HCT116 (cell line): Measurements from ENCODE around the gene FOXN3. TPM values are rescaled to one million over a fixed set of nuclear protein-coding genes. Genes with fewer than 3 reads are reported as not detected.

ENCODE experiments used
- ATAC-seq: fragments of 200-7000 bp; cut with Tn5 transposase; 2 replicates; pipeline ENCODE4 v1.9.1; 2020; ENCODE audit warnings: mild to moderate bottlenecking, moderate library complexity
- BruUV-seq: library from RNA; stranded (reverse); fragments of 400-500 nt; replicated peaks from 2 replicates; lab custom pipeline; 2021; lab: Mats Ljungman, UMichigan
- CTCF ChIA-PET: fragments of 300-600 bp; sonication (Branson Sonifier 250); formaldehyde crosslinking; loops from one replicate; lab custom pipeline; 2021; ENCODE audit warnings: antibody characterized with exemption; lab: Charles Lee
- POLR2A ChIA-PET: fragments of 300-600, 350-600 bp; sonication (Branson Sonifier 250); formaldehyde crosslinking; loops from one replicate; lab custom pipeline; 2021; ENCODE audit warnings: antibody characterized with exemption; lab: Charles Lee
- RAD21 ChIA-PET, 2 experiments: fragments of 300-600 bp; sonication (Branson Sonifier 250); formaldehyde crosslinking; loops; one replicate each; lab custom pipeline; 2023; ENCODE audit warnings: low total read pairs in 2 of 2; ENCODE audit not compliant: uncharacterized antibody in 2 of 2, unreplicated experiment in 2 of 2, low non-redundant PET in 1 of 2; lab: Charles Lee
- DNase-seq: peaks from one replicate; pipeline ENCODE4 v3.0.0-alpha.2; 2010; ENCODE audit warnings: low read depth, low spot score
- H2AFZ ChIP-seq: fragments of 200-600 bp; shearing (Covaris generic), sonication (generic); 2 replicates; pipeline ENCODE4 v1.6.1; 2017; ENCODE audit warnings: low read depth, mixed run types, mixed read lengths, antibody characterized with exemption, low read length; ENCODE audit not compliant: poor library complexity, severe bottlenecking
- H3K27ac ChIP-seq: 2 replicates; pipeline ENCODE4 v1.5.1; 2012; ENCODE audit warnings: low read depth, low read length
- H3K27me3 ChIP-seq: fragments of 200-600 bp; sonication (generic); 2 replicates; pipeline ENCODE4 v1.6.1; 2016; ENCODE audit warnings: mixed run types, low read length, mixed read lengths; ENCODE audit not compliant: insufficient read depth
- H3K36me3 ChIP-seq, 2 experiments: fragments of 200-500 bp in 1 of 2; fragments of 200-600 bp in 1 of 2; sonication (Bioruptor generic) in 1 of 2; sonication (generic) in 1 of 2; 2 replicates each; pipeline versions ENCODE4 v1.5.1 to v1.6.1; 2014 to 2016; ENCODE audit warnings: low read length in 2 of 2, inconsistent platforms in 1 of 2, mixed read lengths in 1 of 2, mixed run types in 1 of 2; ENCODE audit not compliant: insufficient read depth in 2 of 2, control insufficient read depth in 1 of 2
- H3K4me1 ChIP-seq, 2 experiments: fragments of 200-600 bp in 1 of 2; sonication (generic) in 1 of 2; 2 replicates each; pipeline versions ENCODE4 v1.5.1 to v1.6.1; 2012 to 2017; ENCODE audit warnings: low read length in 2 of 2, inconsistent platforms in 1 of 2, mild to moderate bottlenecking in 1 of 2, mixed read lengths in 1 of 2, mixed run types in 1 of 2, moderate library complexity in 1 of 2; ENCODE audit not compliant: insufficient read depth in 2 of 2, control insufficient read depth in 1 of 2
- H3K4me2 ChIP-seq: fragments of 200-600 bp; sonication (generic); 2 replicates; pipeline ENCODE4 v1.6.1; 2017; ENCODE audit warnings: mixed run types, low read length, mixed read lengths
- H3K4me3 ChIP-seq, 2 experiments: fragments of 200-600 bp in 1 of 2; sonication (generic) in 1 of 2; replicated peaks in 1 of 2; 2 replicates each; pipeline ENCODE4 v1.5.1; 2011 to 2016; ENCODE audit warnings: low read length in 2 of 2, control low read depth in 1 of 2, low read depth in 1 of 2, mild to moderate bottlenecking in 1 of 2, mixed read lengths in 1 of 2, mixed run types in 1 of 2
- H3K79me2 ChIP-seq: fragments of 200-600 bp; sonication (generic); 2 replicates; pipeline ENCODE4 v1.6.1; 2017; ENCODE audit warnings: mild to moderate bottlenecking, mixed run types, low read length, moderate library complexity, mixed read lengths; ENCODE audit not compliant: insufficient read depth
- H3K9ac ChIP-seq: fragments of 200-600 bp; sonication (generic); 2 replicates; pipeline ENCODE4 v1.6.1; 2016; ENCODE audit warnings: low read length, mixed read lengths
- H3K9me2 ChIP-seq: fragments of 200-600 bp; sonication (generic), shearing (Covaris generic); 2 replicates; pipeline ENCODE4 v1.6.1; 2017; ENCODE audit warnings: mixed run types, mild to moderate bottlenecking, moderate library complexity; ENCODE audit not compliant: insufficient read depth
- H3K9me3 ChIP-seq, 2 experiments: fragments of 200-500 bp in 1 of 2; fragments of 200-600 bp in 1 of 2; sonication (Bioruptor generic) in 1 of 2; sonication (generic) in 1 of 2; 2 replicates each; pipeline ENCODE4 v1.6.1; 2014 to 2017; ENCODE audit warnings: low read length in 2 of 2, mixed read lengths in 2 of 2, inconsistent platforms in 1 of 2, low read depth in 1 of 2, mild to moderate bottlenecking in 1 of 2, mixed run types in 1 of 2, moderate library complexity in 1 of 2; ENCODE audit not compliant: control insufficient read depth in 1 of 2, insufficient read depth in 1 of 2
- H4K20me1 ChIP-seq: fragments of 200-600 bp; sonication (generic), shearing (Covaris generic); 2 replicates; pipeline ENCODE4 v1.6.1; 2017; ENCODE audit warnings: mixed run types, mild to moderate bottlenecking, moderate library complexity; ENCODE audit not compliant: insufficient read depth
- CBX3 ChIP-seq: IDR thresholded peaks from 2 replicates; pipeline ENCODE4 v1.6.1; 2012; ENCODE audit warnings: low read depth
- EGR1 ChIP-seq: IDR thresholded peaks from 2 replicates; pipeline ENCODE4 v1.6.1; 2012; ENCODE audit warnings: low read depth
- ELF1 ChIP-seq: IDR thresholded peaks from 2 replicates; pipeline ENCODE4 v1.6.1; 2012; ENCODE audit warnings: low read depth, borderline replicate concordance
- EZH2 ChIP-seq: fragments of 200-600 bp; sonication (generic); IDR thresholded peaks from 2 replicates; pipeline ENCODE4 v1.6.1; 2017; ENCODE audit warnings: antibody characterized with exemption, mixed run types
- EZH2phosphoT487 ChIP-seq: fragments of 200-600 bp; IDR thresholded peaks from 2 replicates; pipeline ENCODE4 v1.6.1; 2018; ENCODE audit warnings: antibody characterized with exemption, borderline replicate concordance
- FOSL1 ChIP-seq: IDR thresholded peaks from 2 replicates; pipeline ENCODE4 v1.6.1; 2012; ENCODE audit warnings: low read depth
- POLR2A ChIP-seq: IDR thresholded peaks from 2 replicates; pipeline ENCODE4 v1.7.0; 2011; ENCODE audit warnings: borderline replicate concordance; ENCODE audit not compliant: insufficient read depth, insufficient read length; ENCODE audit errors: extremely low read depth
- POLR2AphosphoS5 ChIP-seq: IDR thresholded peaks from 2 replicates; pipeline ENCODE4 v1.6.1; 2011; ENCODE audit warnings: mild to moderate bottlenecking, low read depth, low read length, moderate library complexity
- RAD21 ChIP-seq: IDR thresholded peaks from 2 replicates; pipeline ENCODE4 v1.6.1; 2012; ENCODE audit warnings: low read depth, mild to moderate bottlenecking
- SIN3A ChIP-seq: IDR thresholded peaks from 2 replicates; pipeline ENCODE4 v1.6.1; 2012; ENCODE audit warnings: low read depth
- SP1 ChIP-seq: IDR thresholded peaks from 2 replicates; pipeline ENCODE4 v1.6.1; 2012; ENCODE audit warnings: low read depth
- SRF ChIP-seq: IDR thresholded peaks from 2 replicates; pipeline ENCODE4 v1.6.1; 2012; ENCODE audit warnings: low read depth
- TCF7L2 ChIP-seq: IDR thresholded peaks from 2 replicates; pipeline ENCODE4 v1.7.0; 2011; ENCODE audit warnings: borderline replicate concordance, inconsistent platforms; ENCODE audit not compliant: insufficient read depth, insufficient read length; ENCODE audit errors: extremely low read depth
- YY1 ChIP-seq: IDR thresholded peaks from 2 replicates; pipeline ENCODE4 v1.6.1; 2011; ENCODE audit warnings: low read length, low read depth, moderate library complexity, mild to moderate bottlenecking; ENCODE audit not compliant: insufficient replicate concordance; ENCODE audit errors: extremely low read depth
- ZFX ChIP-seq: fragments of 450-650 bp; IDR thresholded peaks from 2 replicates; pipeline ENCODE4 v1.6.1; 2017
- ZNF274 ChIP-seq: fragments of 200-500 bp; sonication (Bioruptor generic); IDR thresholded peaks from 2 replicates; pipeline ENCODE4 v1.6.1; 2014; ENCODE audit warnings: mild to moderate bottlenecking, low read depth, low read length, inconsistent platforms
- intact Hi-C: fragments of 100-400 bp; cut with micrococcal nuclease; formaldehyde crosslinking; loops from 2 replicates; pipeline ENCODE4 v1.10.0; 2022
- total RNA-seq: library from RNA; stranded (reverse); gene quantifications from one replicate; pipeline ENCODE4 v1.2.1, GENCODE V29; 2021; ENCODE audit not compliant: unreplicated experiment
- TF ChIP-seq, protein P1 (sequence below), 3 experiments: fragments of 200-600 bp in 1 of 3; sonication (generic) in 1 of 3; IDR thresholded peaks in 2 of 3; conservative IDR thresholded peaks in 1 of 3; 2 replicates each; pipeline ENCODE4 v1.5.1; 2012 to 2017; ENCODE audit warnings: low read depth in 2 of 3, low read length in 2 of 3, antibody characterized with exemption in 1 of 3, borderline replicate concordance in 1 of 3, control low read depth in 1 of 3, mild to moderate bottlenecking in 1 of 3, mixed read lengths in 1 of 3, mixed run types in 1 of 3, moderate library complexity in 1 of 3; ENCODE audit not compliant: insufficient read depth in 1 of 3
- TF ChIP-seq, protein P2 (sequence below): IDR thresholded peaks from 2 replicates; pipeline ENCODE4 v1.6.1; 2012
- TF ChIP-seq, protein P3 (sequence below): IDR thresholded peaks from 2 replicates; pipeline ENCODE4 v1.6.1; 2011; ENCODE audit warnings: mild to moderate bottlenecking, low read length, moderate library complexity; ENCODE audit not compliant: insufficient replicate concordance; ENCODE audit errors: extremely low read depth

Gene FOXN3
- total RNA-seq, 1 experiment from 2014 or later: 20.0 TPM

DNA sequence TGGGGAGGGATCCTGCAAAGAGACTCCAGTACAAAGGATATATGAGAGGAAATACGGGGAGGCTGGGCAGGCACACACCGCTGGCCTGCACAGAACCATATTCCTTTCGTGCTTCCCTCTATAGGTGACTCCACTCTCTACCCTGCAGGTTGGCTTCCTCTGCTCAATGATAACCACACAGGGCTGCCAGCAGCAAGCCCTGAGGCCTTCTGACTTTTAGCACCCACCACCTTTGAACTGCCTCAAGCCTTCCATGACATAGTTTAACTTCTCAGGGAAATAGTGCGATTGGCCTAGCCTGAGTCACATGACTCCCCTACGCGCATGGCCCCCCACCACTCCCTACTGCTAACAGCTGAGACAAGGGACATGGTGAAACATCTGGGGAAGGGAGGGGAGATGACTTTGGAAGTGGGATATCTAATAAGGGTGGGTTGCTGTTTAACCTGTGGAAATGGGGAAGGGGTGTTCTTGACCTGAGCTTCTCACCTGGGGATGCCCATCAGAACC lies 3.0 kb upstream of the FOXN3 start (continued):
- TF ChIP-seq, protein P1, sequence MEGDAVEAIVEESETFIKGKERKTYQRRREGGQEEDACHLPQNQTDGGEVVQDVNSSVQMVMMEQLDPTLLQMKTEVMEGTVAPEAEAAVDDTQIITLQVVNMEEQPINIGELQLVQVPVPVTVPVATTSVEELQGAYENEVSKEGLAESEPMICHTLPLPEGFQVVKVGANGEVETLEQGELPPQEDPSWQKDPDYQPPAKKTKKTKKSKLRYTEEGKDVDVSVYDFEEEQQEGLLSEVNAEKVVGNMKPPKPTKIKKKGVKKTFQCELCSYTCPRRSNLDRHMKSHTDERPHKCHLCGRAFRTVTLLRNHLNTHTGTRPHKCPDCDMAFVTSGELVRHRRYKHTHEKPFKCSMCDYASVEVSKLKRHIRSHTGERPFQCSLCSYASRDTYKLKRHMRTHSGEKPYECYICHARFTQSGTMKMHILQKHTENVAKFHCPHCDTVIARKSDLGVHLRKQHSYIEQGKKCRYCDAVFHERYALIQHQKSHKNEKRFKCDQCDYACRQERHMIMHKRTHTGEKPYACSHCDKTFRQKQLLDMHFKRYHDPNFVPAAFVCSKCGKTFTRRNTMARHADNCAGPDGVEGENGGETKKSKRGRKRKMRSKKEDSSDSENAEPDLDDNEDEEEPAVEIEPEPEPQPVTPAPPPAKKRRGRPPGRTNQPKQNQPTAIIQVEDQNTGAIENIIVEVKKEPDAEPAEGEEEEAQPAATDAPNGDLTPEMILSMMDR (IDR thresholded peaks at IDR 0.05 in 2 of 3, conservative IDR thresholded peaks at IDR 0.05 in 1 of 3; ENCODE audit: borderline replicate concordance in 1 of 3, insufficient read depth in 1 of 3, low read depth in 2 of 3, low read length in 2 of 3): no peak
- TF ChIP-seq CBX3 (no peak), SP1 (no peak), TCF7L2 (no peak), EZH2phosphoT487 (no peak), FOSL1 (no peak), SIN3A (no peak), ZFX (no peak)

DNA sequence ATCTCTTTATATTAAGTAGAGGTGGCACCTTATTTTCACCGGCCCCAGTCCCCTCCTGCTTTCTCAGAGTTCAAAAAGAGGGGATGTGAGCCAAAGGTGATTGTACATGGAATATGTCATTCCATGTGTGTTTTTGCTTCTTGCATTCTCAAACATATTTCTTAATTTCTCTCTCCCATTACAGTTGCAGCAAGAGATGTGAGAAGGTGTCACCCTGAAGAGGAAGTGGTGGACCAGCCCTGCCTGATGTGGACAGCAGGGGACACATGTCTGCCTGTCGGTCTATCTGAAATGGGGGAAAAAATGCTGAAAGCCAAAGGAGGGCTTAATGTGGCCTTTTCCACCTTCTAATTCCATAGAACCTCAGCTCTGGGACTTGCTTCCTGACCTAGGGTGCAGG lies 1.9 kb upstream of the FOXN3 start:
- ChIA-PET POLR2A (no interaction called here), RAD21 (no interaction called here)
- TF ChIP-seq POLR2AphosphoS5: no peak
- no peak for TF ChIP-seq RAD21
- no peak for TF ChIP-seq EZH2
- no peak for TF ChIP-seq YY1
- TF ChIP-seq TCF7L2: no peak
- no peak for TF ChIP-seq ZFX
- TF ChIP-seq SIN3A: no peak
- TF ChIP-seq, protein P1 (IDR thresholded peaks at IDR 0.05 in 2 of 3, conservative IDR thresholded peaks at IDR 0.05 in 1 of 3; ENCODE audit: borderline replicate concordance in 1 of 3, insufficient read depth in 1 of 3, low read depth in 2 of 3, low read length in 2 of 3): no peak
- no peak for TF ChIP-seq ZNF274
- no peak for TF ChIP-seq ELF1
- TF ChIP-seq, protein P2, sequence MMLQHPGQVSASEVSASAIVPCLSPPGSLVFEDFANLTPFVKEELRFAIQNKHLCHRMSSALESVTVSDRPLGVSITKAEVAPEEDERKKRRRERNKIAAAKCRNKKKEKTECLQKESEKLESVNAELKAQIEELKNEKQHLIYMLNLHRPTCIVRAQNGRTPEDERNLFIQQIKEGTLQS: no peak
- TF ChIP-seq SRF: no peak
- no peak for TF ChIP-seq CBX3
- no peak for TF ChIP-seq EGR1
- TF ChIP-seq POLR2A: no peak
- TF ChIP-seq, protein P3, sequence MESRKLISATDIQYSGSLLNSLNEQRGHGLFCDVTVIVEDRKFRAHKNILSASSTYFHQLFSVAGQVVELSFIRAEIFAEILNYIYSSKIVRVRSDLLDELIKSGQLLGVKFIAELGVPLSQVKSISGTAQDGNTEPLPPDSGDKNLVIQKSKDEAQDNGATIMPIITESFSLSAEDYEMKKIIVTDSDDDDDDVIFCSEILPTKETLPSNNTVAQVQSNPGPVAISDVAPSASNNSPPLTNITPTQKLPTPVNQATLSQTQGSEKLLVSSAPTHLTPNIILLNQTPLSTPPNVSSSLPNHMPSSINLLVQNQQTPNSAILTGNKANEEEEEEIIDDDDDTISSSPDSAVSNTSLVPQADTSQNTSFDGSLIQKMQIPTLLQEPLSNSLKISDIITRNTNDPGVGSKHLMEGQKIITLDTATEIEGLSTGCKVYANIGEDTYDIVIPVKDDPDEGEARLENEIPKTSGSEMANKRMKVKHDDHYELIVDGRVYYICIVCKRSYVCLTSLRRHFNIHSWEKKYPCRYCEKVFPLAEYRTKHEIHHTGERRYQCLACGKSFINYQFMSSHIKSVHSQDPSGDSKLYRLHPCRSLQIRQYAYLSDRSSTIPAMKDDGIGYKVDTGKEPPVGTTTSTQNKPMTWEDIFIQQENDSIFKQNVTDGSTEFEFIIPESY: no peak
- no peak for TF ChIP-seq SP1

More for the DNA sequence above, 1.9 kb upstream of the FOXN3 start:
- no peak for DNase-seq
- Histone ChIP-seq H3K9me3 (no peaks in the 10 kb centered on the region), H3K27ac (no peak overlapping the region), H2AFZ (no peak overlapping the region), H3K9ac (no peak overlapping the region), H3K36me3 (no peaks in the 10 kb centered on the region), H3K4me3 (no peak overlapping the region), H4K20me1 (no peaks in the 10 kb centered on the region), H3K4me1 (peaks cover 4 to 22% of the 10 kb centered on the region in 2 experiments; a peak in 3 of 4 replicates), H3K79me2 (peaks cover 3% of the 10 kb centered on the region; the same call in 1 of the 2 replicates), H3K27me3 (0 out of 2 replicates have a peak, but pooled peaks cover under 1% of the 10 kb centered on the region), H3K4me2 (no peak overlapping the region), H3K9me2 (no peaks in the 10 kb centered on the region)
- no TSS peak for BruUV-seq
- no peak for ATAC-seq
- CTCF ChIA-PET: no interaction called here
- intact Hi-C loops: loop anchor here (2.0 to 5.0 kb wide), 2 partner anchors 242 to 378 kb away; no protein-coding TSS in a partner anchor
